ENCODE results near the gene TTC22.

- no peak for TF ChIP-seq CTCF (conservative IDR thresholded peaks at IDR 0.05; ENCODE audit: low read length)
- no peak for TF ChIP-seq EZH2phosphoT487 (IDR thresholded peaks at IDR 0.05; ENCODE audit: borderline replicate concordance)
These were observed 9.9 kb upstream of the TTC22 start for GRCh38 chr1:54811066-54811465.
